HEK293 (cell line): Measurements from ENCODE around the gene ANGEL2.

Experiments used
- CTCF ChIA-PET: fragments of 350-600 bp; formaldehyde crosslinking; extraction: SDS; loops from one replicate; lab custom pipeline; 2021; ENCODE audit warnings: antibody characterized with exemption; lab: Yijun Ruan, JAX
- POLR2A ChIA-PET: fragments of 300-600 bp; formaldehyde crosslinking; extraction: SDS; loops from one replicate; lab custom pipeline; 2020; ENCODE audit warnings: antibody characterized with exemption, inconsistent platforms; lab: Yijun Ruan, JAX
- H3K27ac ChIP-seq: fragments of 200-500 bp; sonication (Bioruptor generic); 2 replicates; pipeline ENCODE4 v1.5.1; 2014; ENCODE audit warnings: low read depth, low read length, control low read depth, inconsistent platforms; ENCODE audit errors: extremely low read depth
- H3K36me3 ChIP-seq, 2 experiments: fragments of 200-500 bp in 1 of 2; sonication (Bioruptor generic) in 1 of 2; 1 replicate in 1 of 2; 2 replicates in 1 of 2; pipeline ENCODE4 v1.5.1; 2014 to 2017; ENCODE audit warnings: inconsistent platforms in 2 of 2, low read length in 2 of 2; ENCODE audit not compliant: control insufficient read depth in 2 of 2, insufficient read depth in 1 of 2
- H3K4me1 ChIP-seq: fragments of 200-500 bp; sonication (Bioruptor generic); 2 replicates; pipeline ENCODE4 v1.5.1; 2014; ENCODE audit warnings: mild to moderate bottlenecking, low read length, inconsistent platforms; ENCODE audit not compliant: control insufficient read depth, insufficient read depth
- H3K4me3 ChIP-seq: 2 replicates; pipeline ENCODE4 v1.5.1; 2011; ENCODE audit warnings: low read depth, mild to moderate bottlenecking, control low read depth, low read length, moderate library complexity
- H3K9me3 ChIP-seq: fragments of 200-500 bp; sonication (Bioruptor generic); 2 replicates; pipeline ENCODE4 v1.5.1; 2014; ENCODE audit warnings: low read depth, low read length, inconsistent platforms; ENCODE audit not compliant: control insufficient read depth, insufficient read depth
- GFI1B ChIP-seq: fragments of 450-650 bp; formaldehyde crosslinking; IDR thresholded peaks from 2 replicates; pipeline ENCODE4 v1.5.1; 2016; ENCODE audit warnings: missing biosample characterization, missing genetic modification characterization
- GLIS1 ChIP-seq: fragments of 450-650 bp; formaldehyde crosslinking; IDR thresholded peaks from 2 replicates; pipeline ENCODE4 v1.5.1; 2016; ENCODE audit warnings: missing biosample characterization, missing genetic modification characterization
- GLIS2 ChIP-seq: fragments of 450-650 bp; formaldehyde crosslinking; IDR thresholded peaks from 2 replicates; pipeline ENCODE4 v1.5.1; 2016; ENCODE audit warnings: missing biosample characterization, missing genetic modification characterization
- SCRT1 ChIP-seq: fragments of 450-650 bp; formaldehyde crosslinking; IDR thresholded peaks from 2 replicates; pipeline ENCODE4 v1.5.1; 2016; ENCODE audit warnings: missing biosample characterization, missing genetic modification characterization, borderline replicate concordance
- ZBTB10 ChIP-seq: fragments of 450-650 bp; formaldehyde crosslinking; IDR thresholded peaks from 2 replicates; pipeline ENCODE4 v1.5.1; 2016; ENCODE audit warnings: missing biosample characterization, missing genetic modification characterization
- ZBTB20 ChIP-seq: fragments of 450-650 bp; formaldehyde crosslinking; IDR thresholded peaks from 2 replicates; pipeline ENCODE4 v1.5.1; 2016; ENCODE audit warnings: missing biosample characterization, missing genetic modification characterization
- ZEB2 ChIP-seq: fragments of 450-650 bp; formaldehyde crosslinking; IDR thresholded peaks from 2 replicates; pipeline ENCODE4 v1.5.1; 2016; ENCODE audit warnings: missing biosample characterization, missing genetic modification characterization
- ZIC2 ChIP-seq: fragments of 450-650 bp; formaldehyde crosslinking; IDR thresholded peaks from 2 replicates; pipeline ENCODE4 v1.5.1; 2016; ENCODE audit warnings: missing biosample characterization, missing genetic modification characterization
- ZNF121 ChIP-seq: fragments of 450-650 bp; formaldehyde crosslinking; IDR thresholded peaks from 2 replicates; pipeline ENCODE4 v1.5.1; 2016; ENCODE audit warnings: missing biosample characterization, missing genetic modification characterization
- ZNF146 ChIP-seq: fragments of 450-650 bp; formaldehyde crosslinking; IDR thresholded peaks from 2 replicates; pipeline ENCODE4 v1.5.1; 2016; ENCODE audit warnings: missing biosample characterization, missing genetic modification characterization
- ZNF155 ChIP-seq: fragments of 450-650 bp; formaldehyde crosslinking; IDR thresholded peaks from 2 replicates; pipeline ENCODE4 v1.5.1; 2016; ENCODE audit warnings: missing biosample characterization, missing genetic modification characterization
- ZNF239 ChIP-seq: fragments of 450-650 bp; formaldehyde crosslinking; IDR thresholded peaks from 2 replicates; pipeline ENCODE4 v1.5.1; 2016; ENCODE audit warnings: missing biosample characterization, missing genetic modification characterization
- ZNF24 ChIP-seq: fragments of 450-650 bp; formaldehyde crosslinking; IDR thresholded peaks from 2 replicates; pipeline ENCODE4 v1.5.1; 2016; ENCODE audit warnings: missing biosample characterization, missing genetic modification characterization
- ZNF335 ChIP-seq: fragments of 450-650 bp; formaldehyde crosslinking; conservative IDR thresholded peaks from 2 replicates; pipeline ENCODE4 v1.5.1; 2016; ENCODE audit warnings: missing biosample characterization, missing genetic modification characterization
- ZNF366 ChIP-seq: fragments of 450-650 bp; formaldehyde crosslinking; conservative IDR thresholded peaks from 2 replicates; pipeline ENCODE4 v1.5.1; 2016; ENCODE audit warnings: missing biosample characterization, missing genetic modification characterization
- ZNF555 ChIP-seq: fragments of 450-650 bp; formaldehyde crosslinking; conservative IDR thresholded peaks from 2 replicates; pipeline ENCODE4 v1.5.1; 2017; ENCODE audit warnings: missing biosample characterization, mild to moderate bottlenecking, missing genetic modification characterization, inconsistent platforms
- ZNF558 ChIP-seq: fragments of 450-650 bp; formaldehyde crosslinking; IDR thresholded peaks from 2 replicates; pipeline ENCODE4 v1.5.1; 2016; ENCODE audit warnings: missing biosample characterization, missing genetic modification characterization
- ZNF660 ChIP-seq: fragments of 450-650 bp; IDR thresholded peaks from 2 replicates; pipeline ENCODE4 v1.5.1; 2018; ENCODE audit warnings: missing biosample characterization, mild to moderate bottlenecking, missing genetic modification characterization
- ZSCAN23 ChIP-seq: fragments of 450-650 bp; formaldehyde crosslinking; IDR thresholded peaks from 2 replicates; pipeline ENCODE4 v1.5.1; 2016; ENCODE audit warnings: missing biosample characterization, missing genetic modification characterization
- TF ChIP-seq, protein P1 (sequence below): fragments of 450-650 bp; formaldehyde crosslinking; conservative IDR thresholded peaks from 2 replicates; pipeline ENCODE4 v1.5.1; 2016; ENCODE audit warnings: low read depth, missing biosample characterization, missing genetic modification characterization
- TF ChIP-seq, protein P2 (sequence below): fragments of 450-650 bp; formaldehyde crosslinking; IDR thresholded peaks from 2 replicates; pipeline ENCODE4 v1.5.1; 2016; ENCODE audit warnings: missing biosample characterization, missing genetic modification characterization, borderline replicate concordance
- TF ChIP-seq, protein P3 (sequence below): sonication (generic); formaldehyde crosslinking; IDR thresholded peaks from 2 replicates; pipeline ENCODE4 v1.8.1; 2022; ENCODE audit warnings: mild to moderate bottlenecking, moderate library complexity, missing genetic modification reagents
- TF ChIP-seq, protein P4 (sequence below): fragments of 450-650 bp; formaldehyde crosslinking; optimal IDR thresholded peaks from 2 replicates; pipeline ENCODE3; 2016; ENCODE audit warnings: missing biosample characterization, mild to moderate bottlenecking, missing genetic modification characterization

Gene ANGEL2

GRCh38 chr1:212951126-212951946 is 64.3 kb downstream of the ANGEL2 start:
- POLR2A ChIA-PET = interaction anchor here (0.8 to 1.2 kb wide), 7 partner anchors 16 to 100 kb away, joined by 3 to 6 read pairs (median 4); partner anchors contain the start of genes FLVCR1 and RPS6KC1
- Histone ChIP-seq H3K4me3 (peak overlapping the region; percentile 49), H3K9me3 (no peaks in the 10 kb centered on the region), H3K4me1 (no peaks in the 10 kb centered on the region), H3K27ac (peak overlapping the region; percentile 28; the same call in 1 of the 2 replicates), H3K36me3 (no peaks in the 10 kb centered on the region)
- CTCF ChIA-PET = interaction anchor here (0.7 to 1.2 kb wide), 3 partner anchors 12 to 43 kb away, joined by 3 to 6 read pairs (median 4); no protein-coding TSS in a partner anchor
- TF ChIP-seq ZNF121 (no peak), ZIC2 (peak; percentile 73; the same call in 1 of the 2 replicates), ZBTB10 (0 out of 2 replicates have a peak, but pooled peaks have one; percentile 25), ZEB2 (tag by site-specific recombination) (no peak), ZBTB20 (tag by site-specific recombination) (no peak), ZNF660 (tag by site-specific recombination) (no peak), ZNF366 (tag by site-specific recombination) (no peak), ZNF335 (peak; percentile 72; the same call in 1 of the 2 replicates), ZNF146 (no peak), ZNF24 (tag by site-specific recombination) (no peak), ZNF239 (tag by site-specific recombination) (no peak), GLIS1 (peak; percentile 47; the same call in 1 of the 2 replicates), ZNF555 (tag by site-specific recombination) (no peak), GFI1B (tag by site-specific recombination) (no peak), SCRT1 (tag by site-specific recombination) (no peak), GLIS2 (tag by site-specific recombination) (0 out of 2 replicates have a peak, but pooled peaks have one; percentile 67), ZNF558 (tag by site-specific recombination) (no peak), ZNF155 (no peak), ZSCAN23 (no peak)
- TF ChIP-seq, protein P1, sequence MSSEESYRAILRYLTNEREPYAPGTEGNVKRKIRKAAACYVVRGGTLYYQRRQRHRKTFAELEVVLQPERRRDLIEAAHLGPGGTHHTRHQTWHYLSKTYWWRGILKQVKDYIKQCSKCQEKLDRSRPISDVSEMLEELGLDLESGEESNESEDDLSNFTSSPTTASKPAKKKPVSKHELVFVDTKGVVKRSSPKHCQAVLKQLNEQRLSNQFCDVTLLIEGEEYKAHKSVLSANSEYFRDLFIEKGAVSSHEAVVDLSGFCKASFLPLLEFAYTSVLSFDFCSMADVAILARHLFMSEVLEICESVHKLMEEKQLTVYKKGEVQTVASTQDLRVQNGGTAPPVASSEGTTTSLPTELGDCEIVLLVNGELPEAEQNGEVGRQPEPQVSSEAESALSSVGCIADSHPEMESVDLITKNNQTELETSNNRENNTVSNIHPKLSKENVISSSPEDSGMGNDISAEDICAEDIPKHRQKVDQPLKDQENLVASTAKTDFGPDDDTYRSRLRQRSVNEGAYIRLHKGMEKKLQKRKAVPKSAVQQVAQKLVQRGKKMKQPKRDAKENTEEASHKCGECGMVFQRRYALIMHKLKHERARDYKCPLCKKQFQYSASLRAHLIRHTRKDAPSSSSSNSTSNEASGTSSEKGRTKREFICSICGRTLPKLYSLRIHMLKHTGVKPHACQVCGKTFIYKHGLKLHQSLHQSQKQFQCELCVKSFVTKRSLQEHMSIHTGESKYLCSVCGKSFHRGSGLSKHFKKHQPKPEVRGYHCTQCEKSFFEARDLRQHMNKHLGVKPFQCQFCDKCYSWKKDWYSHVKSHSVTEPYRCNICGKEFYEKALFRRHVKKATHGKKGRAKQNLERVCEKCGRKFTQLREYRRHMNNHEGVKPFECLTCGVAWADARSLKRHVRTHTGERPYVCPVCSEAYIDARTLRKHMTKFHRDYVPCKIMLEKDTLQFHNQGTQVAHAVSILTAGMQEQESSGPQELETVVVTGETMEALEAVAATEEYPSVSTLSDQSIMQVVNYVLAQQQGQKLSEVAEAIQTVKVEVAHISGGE (tag by site-specific recombination) = no peak
- TF ChIP-seq, protein P2, sequence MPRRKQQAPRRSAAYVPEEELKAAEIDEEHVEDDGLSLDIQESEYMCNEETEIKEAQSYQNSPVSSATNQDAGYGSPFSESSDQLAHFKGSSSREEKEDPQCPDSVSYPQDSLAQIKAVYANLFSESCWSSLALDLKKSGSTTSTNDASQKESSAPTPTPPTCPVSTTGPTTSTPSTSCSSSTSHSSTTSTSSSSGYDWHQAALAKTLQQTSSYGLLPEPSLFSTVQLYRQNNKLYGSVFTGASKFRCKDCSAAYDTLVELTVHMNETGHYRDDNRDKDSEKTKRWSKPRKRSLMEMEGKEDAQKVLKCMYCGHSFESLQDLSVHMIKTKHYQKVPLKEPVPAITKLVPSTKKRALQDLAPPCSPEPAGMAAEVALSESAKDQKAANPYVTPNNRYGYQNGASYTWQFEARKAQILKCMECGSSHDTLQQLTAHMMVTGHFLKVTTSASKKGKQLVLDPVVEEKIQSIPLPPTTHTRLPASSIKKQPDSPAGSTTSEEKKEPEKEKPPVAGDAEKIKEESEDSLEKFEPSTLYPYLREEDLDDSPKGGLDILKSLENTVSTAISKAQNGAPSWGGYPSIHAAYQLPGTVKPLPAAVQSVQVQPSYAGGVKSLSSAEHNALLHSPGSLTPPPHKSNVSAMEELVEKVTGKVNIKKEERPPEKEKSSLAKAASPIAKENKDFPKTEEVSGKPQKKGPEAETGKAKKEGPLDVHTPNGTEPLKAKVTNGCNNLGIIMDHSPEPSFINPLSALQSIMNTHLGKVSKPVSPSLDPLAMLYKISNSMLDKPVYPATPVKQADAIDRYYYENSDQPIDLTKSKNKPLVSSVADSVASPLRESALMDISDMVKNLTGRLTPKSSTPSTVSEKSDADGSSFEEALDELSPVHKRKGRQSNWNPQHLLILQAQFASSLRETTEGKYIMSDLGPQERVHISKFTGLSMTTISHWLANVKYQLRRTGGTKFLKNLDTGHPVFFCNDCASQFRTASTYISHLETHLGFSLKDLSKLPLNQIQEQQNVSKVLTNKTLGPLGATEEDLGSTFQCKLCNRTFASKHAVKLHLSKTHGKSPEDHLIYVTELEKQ (tag by site-specific recombination) = no peak
- TF ChIP-seq, protein P3, sequence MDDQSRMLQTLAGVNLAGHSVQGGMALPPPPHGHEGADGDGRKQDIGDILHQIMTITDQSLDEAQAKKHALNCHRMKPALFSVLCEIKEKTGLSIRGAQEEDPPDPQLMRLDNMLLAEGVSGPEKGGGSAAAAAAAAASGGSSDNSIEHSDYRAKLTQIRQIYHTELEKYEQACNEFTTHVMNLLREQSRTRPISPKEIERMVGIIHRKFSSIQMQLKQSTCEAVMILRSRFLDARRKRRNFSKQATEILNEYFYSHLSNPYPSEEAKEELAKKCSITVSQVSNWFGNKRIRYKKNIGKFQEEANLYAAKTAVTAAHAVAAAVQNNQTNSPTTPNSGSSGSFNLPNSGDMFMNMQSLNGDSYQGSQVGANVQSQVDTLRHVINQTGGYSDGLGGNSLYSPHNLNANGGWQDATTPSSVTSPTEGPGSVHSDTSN = 0 out of 2 replicates have a peak, but pooled peaks have one; percentile 1
- TF ChIP-seq, protein P4, sequence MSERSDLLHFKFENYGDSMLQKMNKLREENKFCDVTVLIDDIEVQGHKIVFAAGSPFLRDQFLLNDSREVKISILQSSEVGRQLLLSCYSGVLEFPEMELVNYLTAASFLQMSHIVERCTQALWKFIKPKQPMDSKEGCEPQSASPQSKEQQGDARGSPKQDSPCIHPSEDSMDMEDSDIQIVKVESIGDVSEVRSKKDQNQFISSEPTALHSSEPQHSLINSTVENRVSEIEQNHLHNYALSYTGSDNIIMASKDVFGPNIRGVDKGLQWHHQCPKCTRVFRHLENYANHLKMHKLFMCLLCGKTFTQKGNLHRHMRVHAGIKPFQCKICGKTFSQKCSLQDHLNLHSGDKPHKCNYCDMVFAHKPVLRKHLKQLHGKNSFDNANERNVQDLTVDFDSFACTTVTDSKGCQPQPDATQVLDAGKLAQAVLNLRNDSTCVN = peak; percentile 29
